H1 (cell line): Measurements from ENCODE around the gene KDM6B. TPM values are rescaled to one million over a fixed set of nuclear protein-coding genes. Genes with fewer than 3 reads are reported as not detected.

ENCODE experiments used
- BCL11A ChIP-seq, 2 experiments: IDR thresholded peaks; one replicate each; pipeline ENCODE4 v1.6.1; 2011; ENCODE audit warnings: low read depth in 2 of 2, low read length in 2 of 2, mild to moderate bottlenecking in 2 of 2
- CHD7 ChIP-seq: fragments of 300-600 bp; sonication (generic); IDR thresholded peaks from 2 replicates; pipeline ENCODE4 v1.7.1; 2012; ENCODE audit warnings: low read length, moderate library complexity, mild to moderate bottlenecking, inconsistent platforms; ENCODE audit not compliant: insufficient replicate concordance
- CTBP2 ChIP-seq: IDR thresholded peaks from 2 replicates; pipeline ENCODE4 v1.7.0; 2011; ENCODE audit warnings: borderline replicate concordance, mild to moderate bottlenecking, moderate library complexity, mixed read lengths, low read length; ENCODE audit not compliant: insufficient read depth, insufficient read length
- EGR1 ChIP-seq: IDR thresholded peaks from 2 replicates; pipeline ENCODE4 v1.6.1; 2011; ENCODE audit warnings: low read depth, low read length, borderline replicate concordance
- HDAC6 ChIP-seq: IDR thresholded peaks from one replicate; pipeline ENCODE4 v1.7.1; 2012; ENCODE audit warnings: low read depth, mild to moderate bottlenecking, inconsistent platforms, low read length, moderate library complexity
- NANOG ChIP-seq: IDR thresholded peaks from 2 replicates; pipeline ENCODE4 v1.6.1; 2011; ENCODE audit warnings: low read length, low read depth, mild to moderate bottlenecking, inconsistent platforms; ENCODE audit not compliant: insufficient read depth, poor library complexity, severe bottlenecking
- SP2 ChIP-seq: IDR thresholded peaks from 2 replicates; pipeline ENCODE4 v1.6.1; 2012; ENCODE audit warnings: mild to moderate bottlenecking, low read length, inconsistent platforms
- polyA plus RNA-seq, 7 experiments: library from polyadenylated mRNA; depleted of rRNA in 3 of 7; stranded (reverse) in 5 of 7; unstranded in 2 of 7; fragments of >200 nt in 5 of 7; fragments of 200-250 nt in 2 of 7; gene quantifications; 1 replicate in 5 of 7; 2 replicates in 1 of 7; 4 replicates in 1 of 7; pipeline versions ENCODE4 v1.2.1 to v1.2.3, GENCODE V29; 2011 to 2013; ENCODE audit warnings: missing spikeins in 2 of 7, mixed read lengths in 2 of 7
- total RNA-seq: library from RNA; stranded (reverse); fragmentation: NEBNext Ultra II Directional; extraction: Animal tissue kit (Norgen Biotek cat#: 25700); gene quantifications from 2 replicates; pipeline ENCODE4 v1.2.1, GENCODE V29; 2021

Gene KDM6B
- total and polyA plus RNA-seq, 2 of the 8 experiments (the other 6 are each of a cell fraction or from before 2014, with no cell fraction given) = 0.48 to 3.7 TPM

GRCh38 chr17:7843536-7844291, 9.7 kb downstream of the KDM6B start (continued):
- no peak for TF ChIP-seq CHD7
- TF ChIP-seq NANOG = peak; percentile 47
- no peak for TF ChIP-seq HDAC6
- no peak for TF ChIP-seq BCL11A (IDR thresholded peaks at IDR 0.05; ENCODE audit: low read depth in 2 of 2, low read length in 2 of 2)
- no peak for TF ChIP-seq EGR1
- no peak for TF ChIP-seq SP2
- TF ChIP-seq CTBP2 = peak; percentile 74
